GM23338 (cell line): ENCODE results near the gene AMZ1. TPM values are rescaled to one million over a fixed set of nuclear protein-coding genes. Genes with fewer than 3 reads are reported as not detected.

Experiments
- ATAC-seq: fragments of 200-7000 bp; cut with Tn5 transposase; 3 replicates; pipeline ENCODE4 v1.9.1; 2020
- DNase-seq: peaks from one replicate; pipeline ENCODE4 v3.0.0-alpha.2; 2015; ENCODE audit warnings: low spot score
- H2AFZ ChIP-seq: fragments of 200-600 bp; sonication (generic); 2 replicates; pipeline ENCODE4 v1.8.0; 2016; ENCODE audit warnings: antibody characterized with exemption, mild to moderate bottlenecking, moderate library complexity
- H3F3A ChIP-seq: fragments of 200-600 bp; sonication (generic); replicated peaks from 2 replicates; pipeline ENCODE4 v1.8.0; 2017; ENCODE audit warnings: antibody characterized with exemption, mixed run types, low read depth
- H3K27ac ChIP-seq: fragments of 200-600 bp; sonication (generic); 2 replicates; pipeline ENCODE4 v1.6.1; 2016; ENCODE audit warnings: low read depth
- H3K27me3 ChIP-seq: fragments of 200-600 bp; sonication (generic); 2 replicates; pipeline ENCODE4 v1.8.0; 2016; ENCODE audit warnings: mild to moderate bottlenecking, mixed run types, moderate library complexity; ENCODE audit not compliant: insufficient read depth
- H3K36me3 ChIP-seq: fragments of 200-600 bp; sonication (generic); 2 replicates; pipeline ENCODE4 v1.8.0; 2016; ENCODE audit warnings: mild to moderate bottlenecking; ENCODE audit not compliant: insufficient read depth
- H3K4me1 ChIP-seq: fragments of 200-600 bp; sonication (generic); 2 replicates; pipeline ENCODE4 v1.8.0; 2016; ENCODE audit warnings: mild to moderate bottlenecking, moderate library complexity; ENCODE audit not compliant: insufficient read depth
- H3K4me2 ChIP-seq: fragments of 200-600 bp; sonication (generic); 2 replicates; pipeline ENCODE4 v1.7.1; 2017; ENCODE audit warnings: mixed run types
- H3K4me3 ChIP-seq: fragments of 200-600 bp; sonication (generic); 2 replicates; pipeline ENCODE4 v1.6.1; 2016; ENCODE audit warnings: mixed run types
- H3K79me2 ChIP-seq: fragments of 200-600 bp; sonication (generic); replicated peaks from 2 replicates; pipeline ENCODE4 v1.8.0; 2017; ENCODE audit warnings: mild to moderate bottlenecking; ENCODE audit not compliant: insufficient read depth
- H3K9me2 ChIP-seq: fragments of 200-600 bp; sonication (generic); 2 replicates; pipeline ENCODE4 v1.8.0; 2017; ENCODE audit not compliant: insufficient read depth
- H4K20me1 ChIP-seq: fragments of 200-600 bp; sonication (generic); replicated peaks from 2 replicates; pipeline ENCODE4 v1.8.0; 2017; ENCODE audit warnings: mild to moderate bottlenecking; ENCODE audit not compliant: insufficient read depth
- H3K27ac Mint-ChIP-seq: 2 replicates; pipeline ENCODE4 v1.8.0; 2020; ENCODE audit warnings: inconsistent platforms, mild to moderate bottlenecking, moderate library complexity, mixed read lengths
- H3K27me3 Mint-ChIP-seq: 3 replicates; pipeline ENCODE4 v1.8.0; 2022; ENCODE audit warnings: low read depth, mild to moderate bottlenecking, moderate library complexity, mixed read lengths, inconsistent platforms; ENCODE audit not compliant: insufficient read depth, poor library complexity
- H3K36me3 Mint-ChIP-seq: 3 replicates; pipeline ENCODE4 v1.8.0; 2021; ENCODE audit warnings: low read depth, mild to moderate bottlenecking, inconsistent platforms, moderate library complexity, mixed read lengths
- H3K4me1 Mint-ChIP-seq: 3 replicates; pipeline ENCODE4 v1.8.0; 2020; ENCODE audit warnings: mild to moderate bottlenecking, inconsistent platforms, mixed read lengths
- H3K4me3 Mint-ChIP-seq: 3 replicates; pipeline ENCODE4 v1.8.0; 2021; ENCODE audit warnings: moderate library complexity, mild to moderate bottlenecking, inconsistent platforms, mixed read lengths
- H3K9me3 Mint-ChIP-seq: 3 replicates; pipeline ENCODE4 v1.8.0; 2020; ENCODE audit warnings: moderate library complexity, mild to moderate bottlenecking, inconsistent platforms, mixed read lengths
- CREB1 ChIP-seq: fragments of 250-450 bp; sonication (Bioruptor Pico); IDR thresholded peaks from 2 replicates; pipeline ENCODE4 v1.5.0; 2020; ENCODE audit warnings: low read depth, mild to moderate bottlenecking, moderate library complexity
- ETS1 ChIP-seq: IDR thresholded peaks from 2 replicates; pipeline ENCODE4 v1.6.1; 2016; ENCODE audit warnings: antibody characterized with exemption
- EZH2 ChIP-seq: fragments of 200-600 bp; sonication (generic); IDR thresholded peaks from one replicate; pipeline ENCODE4 v1.8.0; 2017; ENCODE audit warnings: antibody characterized with exemption, mild to moderate bottlenecking, low read depth; ENCODE audit not compliant: unreplicated experiment
- EZH2phosphoT487 ChIP-seq: fragments of 200-600 bp; sonication (generic); IDR thresholded peaks from one replicate; pipeline ENCODE4 v1.8.1; 2018; ENCODE audit warnings: antibody characterized with exemption; ENCODE audit not compliant: unreplicated experiment
- NANOG ChIP-seq: IDR thresholded peaks from 2 replicates; pipeline ENCODE4 v1.6.1; 2016; ENCODE audit warnings: antibody characterized with exemption, borderline replicate concordance
- REST ChIP-seq: IDR thresholded peaks from one replicate; pipeline ENCODE4 v1.6.1; 2018; ENCODE audit warnings: antibody characterized with exemption; ENCODE audit not compliant: unreplicated experiment
- STAT1 ChIP-seq: IDR thresholded peaks from one replicate; pipeline ENCODE4 v1.6.1; 2016; ENCODE audit warnings: antibody characterized with exemption; ENCODE audit not compliant: unreplicated experiment
- ZNF114 ChIP-seq: fragments of 250-450 bp; sonication (Bioruptor Pico); IDR thresholded peaks from 2 replicates; pipeline ENCODE4 v1.5.0; 2020; ENCODE audit warnings: mild to moderate bottlenecking, moderate library complexity
- ZNF331 ChIP-seq: fragments of 250-450 bp; sonication (Bioruptor Pico); IDR thresholded peaks from 2 replicates; pipeline ENCODE4 v1.5.0; 2020; ENCODE audit warnings: low read depth, mild to moderate bottlenecking, moderate library complexity
- polyA plus RNA-seq: library from polyadenylated mRNA; unstranded; fragments of >200 nt; fragmentation: Nextera tagmentation; extraction: Ambion mirVana; gene quantifications from 2 replicates; pipeline ENCODE4 v1.2.1, GENCODE V29; 2016
- total RNA-seq: library from RNA; depleted of rRNA; stranded (reverse); fragments of >200 nt; shearing (Covaris generic); gene quantifications from 2 replicates; pipeline ENCODE4 v1.2.3, GENCODE V29; 2014
- TF ChIP-seq, protein P1 (sequence below): fragments of 250-450 bp; sonication (Bioruptor Pico); IDR thresholded peaks from 2 replicates; pipeline ENCODE4 v1.5.0; 2020; ENCODE audit warnings: mild to moderate bottlenecking, moderate library complexity
- TF ChIP-seq, protein P2 (sequence below), 2 experiments: fragments of 200-600 bp in 1 of 2; sonication (generic) in 1 of 2; conservative IDR thresholded peaks; 2 replicates each; pipeline versions ENCODE4 v1.5.1 to v1.6.1; 2016 to 2017; ENCODE audit warnings: antibody characterized with exemption in 2 of 2, low read depth in 2 of 2, mild to moderate bottlenecking in 2 of 2, moderate library complexity in 1 of 2

The AMZ1 gene
- total and polyA plus RNA-seq, 2 experiments from 2014 or later = 0.73 to 4.5 TPM

- ATAC-seq = no peak
- Histone ChIP-seq H3F3A (no peaks in the 10 kb centered on the region), H3K4me3 (no peak overlapping the region), H3K4me2 (no peak overlapping the region), H3K4me1 (no peaks in the 10 kb centered on the region; the same call in 1 of the 2 replicates), H3K9me2 (no peaks in the 10 kb centered on the region), H3K27ac (no peak overlapping the region), H3K79me2 (no peaks in the 10 kb centered on the region), H4K20me1 (no peaks in the 10 kb centered on the region; the same call in 1 of the 2 replicates), H3K36me3 (no peaks in the 10 kb centered on the region), H2AFZ (no peak overlapping the region), H3K27me3 (no peaks in the 10 kb centered on the region)
- H3K27me3 Mint-ChIP-seq = peaks cover 12% of the 10 kb centered on the region
- H3K9me3 Mint-ChIP-seq = no peaks in the 10 kb centered on the region; the same call in 2 of the 3 replicates
- H3K4me3 Mint-ChIP-seq = no peak overlapping the region
- DNase-seq = no peak
- no peak for TF ChIP-seq ZNF114
- TF ChIP-seq CREB1 (CRISPR knock-in tag) = no peak
- TF ChIP-seq, protein P1, sequence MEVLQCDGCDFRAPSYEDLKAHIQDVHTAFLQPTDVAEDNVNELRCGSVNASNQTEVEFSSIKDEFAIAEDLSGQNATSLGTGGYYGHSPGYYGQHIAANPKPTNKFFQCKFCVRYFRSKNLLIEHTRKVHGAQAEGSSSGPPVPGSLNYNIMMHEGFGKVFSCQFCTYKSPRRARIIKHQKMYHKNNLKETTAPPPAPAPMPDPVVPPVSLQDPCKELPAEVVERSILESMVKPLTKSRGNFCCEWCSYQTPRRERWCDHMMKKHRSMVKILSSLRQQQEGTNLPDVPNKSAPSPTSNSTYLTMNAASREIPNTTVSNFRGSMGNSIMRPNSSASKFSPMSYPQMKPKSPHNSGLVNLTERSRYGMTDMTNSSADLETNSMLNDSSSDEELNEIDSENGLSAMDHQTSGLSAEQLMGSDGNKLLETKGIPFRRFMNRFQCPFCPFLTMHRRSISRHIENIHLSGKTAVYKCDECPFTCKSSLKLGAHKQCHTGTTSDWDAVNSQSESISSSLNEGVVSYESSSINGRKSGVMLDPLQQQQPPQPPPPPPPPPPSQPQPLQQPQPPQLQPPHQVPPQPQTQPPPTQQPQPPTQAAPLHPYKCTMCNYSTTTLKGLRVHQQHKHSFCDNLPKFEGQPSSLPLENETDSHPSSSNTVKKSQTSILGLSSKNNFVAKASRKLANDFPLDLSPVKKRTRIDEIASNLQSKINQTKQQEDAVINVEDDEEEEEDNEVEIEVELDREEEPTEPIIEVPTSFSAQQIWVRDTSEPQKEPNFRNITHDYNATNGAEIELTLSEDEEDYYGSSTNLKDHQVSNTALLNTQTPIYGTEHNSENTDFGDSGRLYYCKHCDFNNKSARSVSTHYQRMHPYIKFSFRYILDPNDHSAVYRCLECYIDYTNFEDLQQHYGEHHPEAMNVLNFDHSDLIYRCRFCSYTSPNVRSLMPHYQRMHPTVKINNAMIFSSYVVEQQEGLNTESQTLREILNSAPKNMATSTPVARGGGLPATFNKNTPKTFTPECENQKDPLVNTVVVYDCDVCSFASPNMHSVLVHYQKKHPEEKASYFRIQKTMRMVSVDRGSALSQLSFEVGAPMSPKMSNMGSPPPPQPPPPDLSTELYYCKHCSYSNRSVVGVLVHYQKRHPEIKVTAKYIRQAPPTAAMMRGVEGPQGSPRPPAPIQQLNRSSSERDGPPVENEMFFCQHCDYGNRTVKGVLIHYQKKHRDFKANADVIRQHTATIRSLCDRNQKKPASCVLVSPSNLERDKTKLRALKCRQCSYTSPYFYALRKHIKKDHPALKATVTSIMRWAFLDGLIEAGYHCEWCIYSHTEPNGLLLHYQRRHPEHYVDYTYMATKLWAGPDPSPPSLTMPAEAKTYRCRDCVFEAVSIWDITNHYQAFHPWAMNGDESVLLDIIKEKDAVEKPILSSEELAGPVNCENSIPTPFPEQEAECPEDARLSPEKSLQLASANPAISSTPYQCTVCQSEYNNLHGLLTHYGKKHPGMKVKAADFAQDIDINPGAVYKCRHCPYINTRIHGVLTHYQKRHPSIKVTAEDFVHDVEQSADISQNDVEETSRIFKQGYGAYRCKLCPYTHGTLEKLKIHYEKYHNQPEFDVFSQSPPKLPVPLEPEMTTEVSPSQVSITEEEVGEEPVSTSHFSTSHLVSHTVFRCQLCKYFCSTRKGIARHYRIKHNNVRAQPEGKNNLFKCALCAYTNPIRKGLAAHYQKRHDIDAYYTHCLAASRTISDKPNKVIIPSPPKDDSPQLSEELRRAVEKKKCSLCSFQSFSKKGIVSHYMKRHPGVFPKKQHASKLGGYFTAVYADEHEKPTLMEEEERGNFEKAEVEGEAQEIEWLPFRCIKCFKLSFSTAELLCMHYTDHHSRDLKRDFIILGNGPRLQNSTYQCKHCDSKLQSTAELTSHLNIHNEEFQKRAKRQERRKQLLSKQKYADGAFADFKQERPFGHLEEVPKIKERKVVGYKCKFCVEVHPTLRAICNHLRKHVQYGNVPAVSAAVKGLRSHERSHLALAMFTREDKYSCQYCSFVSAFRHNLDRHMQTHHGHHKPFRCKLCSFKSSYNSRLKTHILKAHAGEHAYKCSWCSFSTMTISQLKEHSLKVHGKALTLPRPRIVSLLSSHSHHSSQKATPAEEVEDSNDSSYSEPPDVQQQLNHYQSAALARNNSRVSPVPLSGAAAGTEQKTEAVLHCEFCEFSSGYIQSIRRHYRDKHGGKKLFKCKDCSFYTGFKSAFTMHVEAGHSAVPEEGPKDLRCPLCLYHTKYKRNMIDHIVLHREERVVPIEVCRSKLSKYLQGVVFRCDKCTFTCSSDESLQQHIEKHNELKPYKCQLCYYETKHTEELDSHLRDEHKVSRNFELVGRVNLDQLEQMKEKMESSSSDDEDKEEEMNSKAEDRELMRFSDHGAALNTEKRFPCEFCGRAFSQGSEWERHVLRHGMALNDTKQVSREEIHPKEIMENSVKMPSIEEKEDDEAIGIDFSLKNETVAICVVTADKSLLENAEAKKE (CRISPR knock-in tag) = no peak
- no peak for TF ChIP-seq STAT1
- TF ChIP-seq EZH2 = no peak
- no peak for TF ChIP-seq EZH2phosphoT487
- TF ChIP-seq ETS1 = no peak
- TF ChIP-seq NANOG = no peak
- TF ChIP-seq, protein P2, sequence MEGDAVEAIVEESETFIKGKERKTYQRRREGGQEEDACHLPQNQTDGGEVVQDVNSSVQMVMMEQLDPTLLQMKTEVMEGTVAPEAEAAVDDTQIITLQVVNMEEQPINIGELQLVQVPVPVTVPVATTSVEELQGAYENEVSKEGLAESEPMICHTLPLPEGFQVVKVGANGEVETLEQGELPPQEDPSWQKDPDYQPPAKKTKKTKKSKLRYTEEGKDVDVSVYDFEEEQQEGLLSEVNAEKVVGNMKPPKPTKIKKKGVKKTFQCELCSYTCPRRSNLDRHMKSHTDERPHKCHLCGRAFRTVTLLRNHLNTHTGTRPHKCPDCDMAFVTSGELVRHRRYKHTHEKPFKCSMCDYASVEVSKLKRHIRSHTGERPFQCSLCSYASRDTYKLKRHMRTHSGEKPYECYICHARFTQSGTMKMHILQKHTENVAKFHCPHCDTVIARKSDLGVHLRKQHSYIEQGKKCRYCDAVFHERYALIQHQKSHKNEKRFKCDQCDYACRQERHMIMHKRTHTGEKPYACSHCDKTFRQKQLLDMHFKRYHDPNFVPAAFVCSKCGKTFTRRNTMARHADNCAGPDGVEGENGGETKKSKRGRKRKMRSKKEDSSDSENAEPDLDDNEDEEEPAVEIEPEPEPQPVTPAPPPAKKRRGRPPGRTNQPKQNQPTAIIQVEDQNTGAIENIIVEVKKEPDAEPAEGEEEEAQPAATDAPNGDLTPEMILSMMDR (conservative IDR thresholded peaks at IDR 0.05; ENCODE audit: low read depth in 2 of 2) = no peak
- TF ChIP-seq ZNF331 (CRISPR knock-in tag) = no peak
- TF ChIP-seq REST = no peak
- H3K4me1 Mint-ChIP-seq = peaks cover 9% of the 10 kb centered on the region
- H3K27ac Mint-ChIP-seq = no peak overlapping the region
- peaks cover 13% of the 10 kb centered on the region for H3K36me3 Mint-ChIP-seq
Measured at GRCh38 chr7:2661096-2661449, 26.9 kb upstream of the AMZ1 start.
